CD4-positive, alpha-beta T cell treated with Interleukin-21 for 1 hour (primary cell): Measurements from ENCODE around the gene ETFA.

Experiments
- DNase-seq: peaks from one replicate; pipeline ENCODE4 v3.0.0-alpha.2; 2020

The ETFA gene

DNA sequence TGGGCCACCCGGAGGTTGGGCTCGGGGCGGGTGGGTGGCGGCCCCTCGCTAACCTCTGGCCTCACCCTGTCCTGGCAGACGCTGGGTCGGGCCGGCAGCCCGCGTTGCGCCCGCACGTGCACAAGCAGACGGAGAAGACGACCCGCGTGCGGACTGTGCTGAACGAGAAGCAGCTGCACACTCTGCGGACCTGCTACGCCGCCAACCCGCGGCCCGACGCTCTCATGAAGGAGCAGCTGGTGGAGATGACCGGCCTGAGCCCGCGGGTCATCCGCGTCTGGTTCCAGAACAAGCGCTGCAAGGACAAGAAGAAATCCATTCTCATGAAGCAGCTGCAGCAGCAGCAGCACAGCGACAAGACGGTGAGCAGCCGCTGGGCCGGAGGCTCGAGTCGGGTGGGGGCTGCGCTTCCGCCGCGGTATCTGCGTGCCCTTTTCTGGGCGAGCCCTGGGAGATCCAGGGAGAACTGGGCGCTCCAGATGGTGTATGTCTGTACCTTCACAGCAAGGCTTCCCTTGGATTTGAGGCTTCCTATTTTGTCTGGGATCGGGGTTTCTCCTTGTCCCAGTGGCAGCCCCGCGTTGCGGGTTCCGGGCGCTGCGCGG, 29.0 kb upstream of the ETFA start:
- DNase-seq: peak; percentile 18

DNA sequence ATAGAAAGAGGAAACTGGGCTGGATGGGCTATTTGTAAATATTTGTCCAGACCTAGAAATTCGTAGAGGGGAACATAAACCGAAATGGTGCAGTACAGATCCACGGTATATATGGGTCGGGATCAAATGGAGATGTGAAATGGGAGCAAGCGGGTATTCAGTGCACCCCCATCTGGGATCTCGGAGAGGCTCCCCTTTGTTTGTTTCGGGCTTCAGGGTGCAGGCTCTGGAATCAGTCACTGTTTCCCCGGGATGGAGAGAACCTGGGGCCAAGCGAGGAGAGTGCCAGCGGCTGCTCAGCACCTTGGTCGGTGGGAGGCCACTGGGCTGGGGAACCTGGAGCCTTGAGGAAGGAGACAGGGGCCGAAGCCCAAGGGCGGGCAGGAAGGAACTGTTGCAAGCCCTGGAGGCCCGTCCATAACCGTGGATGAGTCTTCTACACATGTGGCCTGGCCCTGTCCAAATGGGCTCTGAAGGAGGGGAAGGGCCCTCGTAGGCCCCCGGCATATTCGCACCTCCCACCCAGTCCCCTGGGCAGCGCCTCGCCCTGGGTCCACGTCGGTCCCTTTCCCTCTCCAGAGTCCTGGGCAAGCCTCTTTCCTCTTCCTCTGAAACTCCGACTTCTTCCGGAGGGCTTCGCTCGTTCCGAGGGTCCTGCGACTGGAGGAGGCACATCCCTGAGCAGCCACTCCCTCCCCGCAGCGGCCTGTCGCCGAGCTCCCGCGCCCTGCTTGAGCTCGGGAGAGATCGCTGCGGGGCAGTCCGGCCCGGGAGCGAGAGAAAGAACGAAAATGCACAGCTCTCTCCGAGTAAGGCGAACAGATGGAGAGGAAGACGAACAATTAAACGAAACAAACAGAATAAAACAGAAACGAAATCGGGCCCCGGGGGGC, 28.3 kb upstream of the ETFA start:
- no peak for DNase-seq

- DNase-seq: no peak
Observed at GRCh38 chr15:76338486-76339304, 27.4 kb upstream of the ETFA start.

DNA sequence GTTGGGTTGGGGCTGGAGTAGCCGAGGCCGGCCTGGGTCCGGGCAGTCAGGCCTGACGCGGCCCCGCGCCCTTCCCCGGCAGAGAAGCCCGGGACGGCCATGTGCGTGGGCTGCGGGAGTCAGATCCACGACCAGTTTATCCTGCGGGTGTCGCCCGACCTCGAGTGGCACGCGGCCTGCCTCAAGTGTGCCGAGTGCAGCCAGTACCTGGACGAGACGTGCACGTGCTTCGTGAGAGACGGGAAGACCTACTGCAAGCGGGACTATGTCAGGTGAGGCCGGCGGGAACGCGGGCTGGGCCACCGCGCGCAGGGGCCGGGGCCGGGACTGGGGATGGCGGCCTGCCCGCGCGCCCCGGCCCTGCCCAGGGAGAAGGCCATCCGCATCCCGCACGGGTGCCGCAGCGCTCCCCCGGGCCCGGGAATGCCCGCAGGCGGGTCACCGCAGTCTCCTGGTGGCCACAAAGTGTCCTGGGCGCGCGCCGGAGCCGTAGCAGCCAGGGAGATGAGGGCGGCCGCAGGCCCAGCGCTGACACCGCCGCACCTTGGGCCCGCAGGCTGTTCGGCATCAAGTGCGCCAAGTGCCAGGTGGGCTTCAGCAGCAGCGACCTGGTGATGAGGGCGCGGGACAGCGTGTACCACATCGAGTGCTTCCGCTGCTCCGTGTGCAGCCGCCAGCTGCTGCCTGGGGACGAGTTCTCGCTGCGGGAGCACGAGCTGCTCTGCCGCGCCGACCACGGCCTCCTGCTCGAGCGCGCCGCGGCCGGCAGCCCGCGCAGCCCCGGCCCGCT, 26.6 kb upstream of the ETFA start:
- DNase-seq: no peak

DNA sequence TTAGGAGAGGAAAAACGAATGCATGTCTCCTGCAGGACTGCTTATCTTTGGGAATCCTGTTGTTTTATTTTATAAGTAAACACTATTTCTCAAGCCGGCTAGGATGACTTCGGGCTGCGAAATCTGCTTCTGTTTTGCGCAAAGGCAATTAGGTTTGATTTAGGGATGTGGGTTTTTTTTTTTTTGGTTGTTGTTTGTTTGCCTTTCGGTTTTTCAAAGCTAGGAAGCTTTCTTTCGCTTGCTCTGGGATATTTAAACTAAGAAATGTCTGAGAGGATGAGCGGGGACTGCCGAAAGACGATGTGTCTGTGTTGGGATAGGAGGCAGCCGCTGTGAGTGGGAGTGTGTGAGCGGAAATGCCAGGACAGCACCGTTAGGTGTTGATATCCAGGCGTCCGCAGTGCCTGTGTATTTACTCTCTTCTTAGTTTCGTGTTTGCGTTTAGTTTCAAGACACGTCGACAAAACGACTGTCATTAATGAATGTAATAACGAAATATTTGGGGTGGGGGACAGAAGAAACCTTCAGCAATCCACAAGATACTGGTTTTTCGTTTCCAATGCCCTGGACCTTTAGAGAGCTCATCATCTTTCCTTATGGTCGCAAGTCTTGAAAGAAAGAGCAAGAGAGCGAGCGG, 25.9 kb upstream of the ETFA start:
- DNase-seq: no peak

DNA sequence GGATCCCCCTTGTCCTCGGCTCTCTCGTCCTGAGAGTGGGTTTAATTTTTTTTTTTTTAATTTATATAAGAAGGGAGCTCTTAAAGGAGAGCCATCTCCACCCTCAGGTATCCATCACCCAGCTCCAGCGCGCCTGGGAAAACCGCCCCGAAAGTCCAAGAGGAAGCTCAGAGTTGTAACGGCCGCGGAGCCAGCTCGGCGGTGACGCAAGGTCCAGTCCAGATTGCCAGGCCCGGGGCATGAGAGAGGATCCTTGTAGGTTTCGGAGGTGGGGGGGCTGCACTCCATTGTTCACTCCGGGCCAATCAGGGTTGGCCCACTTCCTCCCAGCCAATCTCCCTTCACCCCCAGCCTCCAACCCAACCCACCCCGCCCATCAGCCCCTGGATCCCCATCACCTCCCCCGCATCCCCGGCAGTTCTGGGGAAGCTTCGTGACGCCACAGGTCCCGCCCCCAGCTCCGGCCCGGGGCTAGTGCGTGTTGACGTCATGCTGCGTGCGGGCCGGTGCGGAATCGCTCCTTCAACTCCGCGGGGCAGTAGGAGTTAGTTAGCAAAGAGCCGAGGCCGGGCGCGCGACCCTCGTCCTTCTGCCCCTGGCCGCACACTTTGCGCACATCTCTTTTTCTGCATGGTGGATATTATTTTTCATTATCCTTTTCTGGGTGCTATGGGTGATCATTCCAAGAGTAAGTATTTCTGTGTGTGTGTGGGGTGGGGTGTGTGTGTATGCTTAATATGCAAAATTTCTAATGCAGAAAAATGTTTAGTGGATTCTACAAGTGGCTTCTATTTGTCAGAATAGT, 25.2 kb upstream of the ETFA start, which contains the start of gene ISL2:
TSS of gene ISL2 (plus strand) at position 520 of the 805 bp plus-strand sequence. CDS start at position 631, 111 bp downstream.
- peak; percentile 72 for DNase-seq

DNA sequence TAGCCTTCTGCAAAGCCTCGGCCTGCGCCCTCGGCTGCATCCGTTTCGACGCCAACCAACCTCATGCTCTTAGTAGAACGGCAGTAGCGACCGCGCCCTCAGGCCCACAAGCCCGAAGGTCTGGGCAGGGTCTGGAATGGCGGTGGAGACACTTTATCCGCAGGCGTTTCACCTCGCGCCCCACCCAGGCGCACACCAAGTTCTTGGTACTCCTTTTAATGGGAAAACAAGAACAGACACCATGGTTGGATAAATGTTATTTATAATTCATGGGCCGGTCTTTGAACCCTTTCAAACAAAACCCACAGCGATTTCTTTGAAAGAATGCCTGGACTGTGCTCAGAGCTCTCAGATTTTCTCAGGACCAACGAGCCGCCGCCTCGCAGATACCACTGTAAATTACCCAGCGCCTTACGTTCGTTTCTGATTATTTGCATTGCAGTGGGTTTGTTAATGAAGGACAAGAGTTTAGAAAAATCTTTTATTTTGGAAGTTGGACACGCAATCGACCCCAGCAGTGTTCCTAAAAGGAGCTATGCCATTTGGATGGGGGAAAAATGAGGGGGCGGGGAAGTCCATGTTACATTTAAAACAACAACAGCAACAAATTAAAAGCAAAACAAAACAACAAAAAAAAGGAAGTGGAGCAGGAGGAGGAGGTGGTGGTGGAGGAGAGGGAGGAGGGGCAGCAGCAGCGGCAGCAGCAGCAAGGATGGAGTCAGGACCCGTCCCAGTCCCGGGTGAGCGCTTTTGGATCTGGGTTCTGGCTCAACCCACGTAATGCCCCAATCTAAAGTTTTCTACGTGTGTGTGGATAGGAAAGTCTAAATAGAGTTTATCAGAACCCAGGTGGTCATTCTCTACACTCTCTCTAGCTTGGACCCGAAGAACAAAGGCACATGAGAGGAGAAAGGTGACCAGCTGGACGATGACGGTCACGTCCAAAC, 24.3 kb upstream of the ETFA start:
- DNase-seq: no peak

DNA sequence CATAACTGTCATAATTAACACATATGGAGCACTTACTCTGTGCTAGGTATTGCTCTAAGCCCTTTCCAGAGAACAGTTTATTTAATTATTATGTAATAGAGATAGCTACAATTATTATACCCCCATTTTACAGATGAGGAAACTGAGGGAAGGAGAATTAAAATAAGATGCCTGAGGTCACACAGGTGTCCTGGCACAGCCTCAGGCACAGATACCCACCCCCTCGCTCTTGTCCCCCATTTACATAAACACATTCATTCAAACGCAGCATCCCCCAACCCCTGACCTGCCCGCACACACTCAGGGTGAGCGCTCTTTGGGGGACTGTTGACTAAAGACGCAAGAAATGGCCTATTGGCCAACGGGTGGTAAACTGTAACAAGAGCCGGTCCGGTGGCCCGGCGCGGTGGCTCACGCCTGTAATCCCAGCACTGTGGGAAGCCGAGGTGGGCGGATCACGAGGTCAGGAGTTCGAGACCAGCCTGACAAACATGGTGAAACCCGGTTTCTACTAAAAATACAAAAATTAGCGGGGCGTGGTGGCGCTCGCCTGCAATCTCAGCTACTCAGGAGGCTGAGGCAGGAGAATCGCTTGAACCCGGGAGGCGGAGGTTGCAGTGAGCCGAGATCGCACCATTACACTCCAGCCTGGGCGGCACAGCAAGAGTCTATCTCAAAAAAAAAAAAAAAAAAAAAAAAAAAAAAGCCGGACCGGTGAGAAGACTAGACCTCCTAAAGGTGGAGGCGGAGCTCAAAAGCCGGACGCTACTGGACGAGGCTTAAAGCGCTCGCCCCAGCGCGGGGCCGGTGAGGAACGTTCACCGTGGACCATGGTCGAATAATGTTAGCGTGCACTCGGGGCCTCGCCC, 23.4 kb upstream of the ETFA start:
- no peak for DNase-seq

DNA sequence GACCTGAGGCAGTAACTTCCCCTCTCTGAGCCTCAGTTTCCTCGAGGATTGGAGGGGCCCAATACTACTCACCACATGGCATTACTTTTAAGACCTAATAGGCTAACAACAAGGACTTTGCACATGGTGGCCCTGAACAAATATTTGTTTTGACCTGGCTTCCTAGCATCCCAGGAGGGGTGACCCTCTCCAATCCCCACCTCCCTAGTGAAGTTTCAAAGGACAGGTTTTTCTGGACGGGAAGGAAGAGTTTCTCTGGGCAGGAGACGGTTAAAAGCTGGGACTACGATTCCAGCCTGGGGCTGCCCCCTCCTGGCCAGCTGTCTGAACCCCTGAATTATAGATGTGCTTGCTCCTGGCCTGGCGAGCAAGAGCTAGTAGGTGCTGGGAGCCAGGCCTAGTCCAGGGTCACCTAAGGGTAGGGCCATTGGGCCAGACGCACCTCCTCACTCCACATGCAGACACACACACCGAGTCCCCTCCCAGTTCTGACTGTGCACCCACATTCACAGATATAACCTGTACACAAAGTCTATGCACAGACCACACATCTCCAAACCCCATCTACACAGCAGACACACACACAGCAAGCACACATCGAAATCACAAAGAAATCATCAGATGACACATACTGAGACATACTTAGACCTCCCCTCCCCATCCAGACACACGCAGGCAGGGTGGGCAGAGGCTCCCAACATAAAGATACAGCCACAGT, 22.6 kb upstream of the ETFA start:
- DNase-seq: no peak

- no peak for DNase-seq
Observed at GRCh38 chr15:76333309-76333708, 22.0 kb upstream of the ETFA start.

GRCh38 chr15:76332796-76333195, 21.5 kb upstream of the ETFA start:
- DNase-seq: no peak

GRCh38 chr15:76330080-76330680, 18.9 kb upstream of the ETFA start:
- no peak for DNase-seq

DNA sequence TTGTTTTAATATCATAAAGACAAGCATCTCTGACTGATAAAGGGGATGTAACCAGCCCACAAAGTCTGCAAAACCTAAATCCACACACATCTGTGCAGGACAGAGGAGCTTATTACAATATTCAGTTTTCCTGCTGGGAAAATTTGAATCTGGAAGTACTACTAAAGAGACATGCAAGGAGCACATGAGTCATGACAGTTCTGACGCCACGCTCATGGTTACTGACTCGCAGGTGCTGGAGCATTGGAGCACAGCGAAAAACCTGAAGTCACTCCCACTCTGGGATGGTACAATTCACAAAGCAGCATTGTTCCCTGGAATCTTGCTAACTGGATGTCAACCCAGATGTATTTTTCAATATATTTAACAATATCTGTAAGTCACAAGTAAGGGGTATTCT, 17.7 kb upstream of the ETFA start:
- no peak for DNase-seq

DNA sequence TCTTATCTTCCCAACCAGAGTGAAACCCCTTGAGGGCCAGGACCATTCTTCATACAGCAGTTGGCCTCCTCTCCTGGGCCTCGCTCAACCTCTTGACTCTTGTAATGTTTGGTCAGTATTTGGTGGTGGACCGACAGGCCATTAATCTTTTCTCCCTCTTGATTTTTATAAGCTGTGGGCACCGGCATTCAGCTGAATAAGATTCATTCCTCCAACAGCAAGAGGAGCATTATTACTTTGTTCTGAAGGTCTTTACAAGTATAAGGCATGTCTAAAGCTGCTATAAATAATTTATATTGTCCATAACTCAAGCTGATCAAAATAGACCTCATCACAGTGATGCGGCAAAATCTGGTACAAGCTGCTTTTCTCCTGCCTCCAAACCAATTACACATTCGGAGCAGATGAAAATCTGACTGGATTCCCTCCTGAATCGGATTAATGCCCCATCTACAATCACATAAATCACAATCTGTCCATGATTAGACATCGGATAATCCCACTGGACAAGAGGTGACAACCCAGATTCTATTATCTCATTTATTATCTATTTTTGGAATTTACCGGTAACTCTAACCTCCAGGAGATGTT, 16.9 kb upstream of the ETFA start:
- DNase-seq: no peak

DNA sequence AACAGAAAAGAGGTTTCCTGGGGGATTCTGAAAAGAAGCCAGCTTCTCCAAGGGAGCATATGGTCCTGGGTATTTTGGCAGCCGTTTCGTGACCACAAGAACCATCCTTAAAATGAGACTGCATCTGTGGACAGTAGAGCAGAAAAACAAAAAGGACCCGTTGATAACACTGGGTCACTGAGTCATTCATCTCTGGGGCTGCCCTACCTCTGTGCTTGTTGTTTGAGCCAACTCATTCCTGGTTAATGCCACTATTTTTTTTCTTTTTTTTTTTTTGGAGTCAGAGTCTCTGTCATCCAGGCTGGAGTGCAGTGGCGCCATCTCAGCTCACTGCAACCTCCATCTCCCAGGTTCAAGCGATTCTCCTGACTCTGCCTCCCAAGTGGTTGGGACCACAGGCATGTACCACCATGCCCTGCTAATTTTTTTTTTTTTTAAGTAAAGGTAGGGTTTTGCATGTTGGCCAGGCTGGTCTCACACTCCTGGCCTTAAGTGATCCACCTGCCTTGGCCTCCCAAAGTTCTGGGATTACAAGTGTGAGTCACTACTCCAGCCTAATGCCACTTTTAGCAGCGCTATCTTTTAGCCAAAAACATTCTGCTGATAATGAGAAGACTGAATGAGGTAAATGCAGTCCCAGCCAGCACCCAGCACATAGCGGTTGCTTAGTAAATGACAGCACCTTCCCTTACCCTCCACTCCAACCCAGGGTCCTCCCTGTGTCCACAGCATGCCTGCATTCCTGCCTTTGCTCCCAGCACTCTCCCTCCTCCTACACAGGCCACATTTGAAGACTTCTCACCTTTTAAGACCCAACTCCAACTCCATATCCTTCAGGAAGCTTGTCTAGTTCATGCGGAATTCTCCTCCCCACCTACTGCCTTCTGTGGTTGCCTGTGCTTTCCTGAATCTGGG, 16.2 kb upstream of the ETFA start:
- DNase-seq: no peak

- DNase-seq: no peak
Observed at GRCh38 chr15:76325704-76326103, 14.4 kb upstream of the ETFA start.
